Left colon (tissue), 2 donors: ENCODE results near the gene MPRIP. TPM values are rescaled to one million over a fixed set of nuclear protein-coding genes. Genes with fewer than 3 reads are reported as not detected.
"Not testable (repeated sequence)": the region's sequence is repeated elsewhere in the genome, so short reads cannot be mapped to it uniquely, and the experiment has no call there.

Source experiments
- ATAC-seq: fragments of 200-7000 bp; cut with Tn5 transposase; one replicate; pipeline ENCODE4 v1.9.1; 2020; ENCODE audit warnings: mild to moderate bottlenecking, moderate library complexity
- DNase-seq, 2 donors: peaks; one replicate each; pipeline ENCODE4 v3.0.0-alpha.2; 2020
- intact Hi-C, 2 donors: fragments of 100-400 bp; cut with DNase I in 1 of 2; cut with micrococcal nuclease in 1 of 2; formaldehyde crosslinking; loops; one replicate each; pipeline versions ENCODE4 v1.11.2 to v1.14.0; 2022; cut with DNase I, micrococcal nuclease
- total RNA-seq, 2 donors: library from RNA; stranded (reverse); fragmentation: NEBNext Ultra II Directional; extraction: Animal tissue kit (Norgen Biotek cat#: 25700); gene quantifications; one replicate each; pipeline ENCODE4 v1.2.1, GENCODE V29; 2021
- donor health status: DM: no; HTN: no; CAD: no.
- donor health status: DM: yes; HTN: yes; CAD: no.

Gene MPRIP
- total RNA-seq, 2 donors from 2014 or later, result 160 to 169 TPM

GRCh38 chr17:17008621-17009397 is 33.4 kb upstream of the MPRIP start:
- intact Hi-C loops, result loop anchor here in 1 of 2 donors (10.0 kb wide), 1 partner anchor 116 kb away; no protein-coding TSS in a partner anchor
- peak in 1 of 2 donors; percentile 5 for DNase-seq
- not testable (repeated sequence) for ATAC-seq

GRCh38 chr17:17009972-17010371 is 32.3 kb upstream of the MPRIP start:
- DNase-seq, result not testable (repeated sequence)
- ATAC-seq, result peak; percentile 65
- intact Hi-C loops, result loop anchor here in 1 of 2 donors (10.0 kb wide), 1 partner anchor 115 kb away; no protein-coding TSS in a partner anchor

- peak; percentile 57 for ATAC-seq
- DNase-seq, intact Hi-C loops: not testable (repeated sequence)
Observed at GRCh38 chr17:17010545-17011034, 31.7 kb upstream of the MPRIP start.

DNA sequence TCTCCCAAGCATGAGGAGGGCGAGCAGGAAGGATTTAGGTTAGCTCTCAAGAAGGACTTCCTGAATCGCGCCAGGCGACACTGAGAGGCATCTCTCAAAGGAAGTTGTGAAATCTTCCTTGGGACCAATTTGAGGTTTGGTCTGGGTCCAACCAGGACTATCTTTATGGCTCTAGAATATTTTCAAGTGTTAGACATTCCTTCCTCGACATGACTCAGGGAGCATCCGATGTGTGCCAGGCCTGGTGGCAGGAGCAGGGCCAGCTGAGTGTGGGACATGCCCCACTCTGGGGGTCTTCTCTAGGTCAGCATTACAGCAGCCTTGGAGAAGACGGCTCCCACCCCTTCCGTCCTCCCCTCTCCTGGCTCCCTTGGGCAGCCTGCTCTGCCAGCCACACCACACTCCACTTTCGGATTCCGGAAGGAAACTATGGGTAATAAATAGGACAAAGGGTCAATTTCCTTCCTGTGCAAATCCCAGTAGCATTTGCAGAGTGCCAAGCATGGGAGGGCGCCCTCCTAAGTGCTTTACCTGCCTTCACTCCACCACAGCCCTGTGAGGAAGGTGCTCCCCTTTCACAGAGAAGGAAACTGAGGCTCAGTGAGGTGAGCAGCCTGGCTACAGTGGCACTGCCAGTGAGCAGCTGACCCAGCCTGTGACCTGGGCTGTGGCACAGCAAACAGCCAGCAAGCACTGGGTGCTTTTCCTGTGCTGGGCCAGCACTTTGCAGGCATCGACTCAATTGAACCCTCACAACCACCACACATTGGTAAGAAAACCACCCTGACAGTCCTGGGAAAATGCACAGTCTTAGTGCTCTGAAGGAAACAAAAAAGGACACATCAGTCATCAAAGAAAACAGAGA is 31.0 kb upstream of the MPRIP start:
- peak; percentile 77 for ATAC-seq
- intact Hi-C loops, DNase-seq: not testable (repeated sequence)

DNA sequence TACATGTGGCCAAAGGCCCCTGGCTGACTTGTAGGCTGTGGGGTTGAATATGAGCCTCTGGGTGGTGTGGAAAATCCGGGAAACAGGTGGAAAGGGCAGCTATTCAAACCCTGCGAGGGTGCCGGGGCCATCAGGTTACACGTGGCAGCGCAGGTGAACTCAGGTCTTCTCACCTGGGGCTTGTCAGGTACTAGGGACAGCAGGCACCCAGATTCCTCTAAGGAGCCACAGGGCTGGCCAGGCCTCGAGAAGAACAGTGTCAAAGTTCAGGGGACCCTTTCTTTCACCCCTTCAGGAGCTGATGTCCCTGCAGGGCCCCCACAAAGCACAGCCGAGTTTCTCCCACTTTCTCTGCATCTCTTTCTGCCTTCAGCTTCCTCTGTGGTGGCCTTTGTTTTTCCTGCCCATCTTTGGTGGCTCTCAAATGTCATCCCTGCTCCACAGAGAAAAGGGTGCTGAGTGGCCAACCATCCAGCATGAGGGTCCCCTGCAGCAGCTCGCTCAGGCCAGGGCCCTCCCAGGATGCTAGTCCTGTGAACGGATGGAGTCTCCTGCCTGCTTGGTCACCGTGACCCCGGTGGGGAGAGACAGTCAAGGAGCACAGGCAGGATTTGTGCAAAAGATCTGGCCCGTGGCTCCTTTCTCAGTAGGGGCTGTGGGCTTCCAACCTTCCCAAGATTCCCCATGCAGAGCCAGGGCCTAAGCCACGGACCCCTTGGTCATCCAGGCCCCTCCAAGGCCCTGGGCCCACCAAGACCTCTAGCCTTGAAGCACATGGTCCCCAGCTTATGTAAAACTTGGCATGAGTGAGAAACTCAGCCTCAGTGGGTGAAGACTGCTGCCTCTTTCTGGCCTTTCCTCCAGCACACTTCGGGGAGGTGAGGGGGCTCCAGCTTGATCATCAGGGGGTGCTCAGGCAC is 28.2 kb upstream of the MPRIP start:
- DNase-seq, ATAC-seq, intact Hi-C loops: not testable (repeated sequence)

DNA sequence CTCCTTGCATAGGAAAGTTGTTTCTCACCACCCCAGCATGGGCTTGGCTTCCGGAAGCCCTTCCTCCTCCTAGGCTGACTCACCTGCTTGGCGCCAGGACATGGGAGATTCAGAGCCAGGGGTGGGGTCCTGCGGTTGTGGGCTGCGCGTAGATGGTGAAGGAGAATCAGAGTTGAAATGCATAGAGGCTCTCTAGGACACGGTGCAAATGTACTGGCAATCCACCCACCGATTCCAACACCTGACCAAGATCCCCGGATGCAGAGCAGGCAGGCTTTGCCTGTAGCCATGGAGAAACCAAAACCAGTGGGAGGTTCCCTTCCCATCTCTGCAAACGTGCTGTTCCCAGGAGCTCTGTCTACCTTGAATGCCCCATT is 27.5 kb upstream of the MPRIP start:
- ATAC-seq, DNase-seq, intact Hi-C loops: not testable (repeated sequence)

- no peak for DNase-seq
- intact Hi-C loops, result no loop called here
- ATAC-seq, result no peak
Observed at GRCh38 chr17:17015230-17015629, 27.0 kb upstream of the MPRIP start.

- intact Hi-C loops, DNase-seq: not testable (repeated sequence)
- ATAC-seq, result peak; percentile 28
Observed at GRCh38 chr17:17016199-17017197, 25.8 kb upstream of the MPRIP start.

- intact Hi-C loops, result no loop called here
- no peak for ATAC-seq
Observed at GRCh38 chr17:17017343-17018014, 24.8 kb upstream of the MPRIP start.

DNA sequence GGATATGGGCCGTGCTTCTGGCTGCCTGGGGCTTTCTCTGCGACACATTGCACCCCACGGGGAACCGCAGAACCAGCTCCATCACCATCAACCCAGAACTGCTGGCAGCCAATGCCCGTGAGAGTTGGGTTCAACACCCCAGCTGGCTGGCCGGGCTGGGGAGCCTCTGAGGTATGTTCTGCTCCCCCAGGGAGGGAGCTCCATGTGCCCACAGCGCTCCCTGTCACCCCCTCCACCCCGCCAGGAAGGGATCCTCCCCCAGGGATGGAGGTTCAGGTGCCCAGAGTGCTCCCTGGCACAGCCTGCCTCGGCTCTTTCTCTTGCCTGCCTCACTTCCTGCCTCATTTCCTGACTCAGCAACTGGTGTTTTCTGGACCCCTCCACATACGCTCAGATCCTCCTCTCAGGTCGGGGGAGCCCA is 24.2 kb upstream of the MPRIP start:
- ATAC-seq (no peak), DNase-seq (no peak)
- intact Hi-C loops, result no loop called here

More at GRCh38 chr17:17017343-17018014, 24.8 kb upstream of the MPRIP start:
- DNase-seq, result no peak

DNA sequence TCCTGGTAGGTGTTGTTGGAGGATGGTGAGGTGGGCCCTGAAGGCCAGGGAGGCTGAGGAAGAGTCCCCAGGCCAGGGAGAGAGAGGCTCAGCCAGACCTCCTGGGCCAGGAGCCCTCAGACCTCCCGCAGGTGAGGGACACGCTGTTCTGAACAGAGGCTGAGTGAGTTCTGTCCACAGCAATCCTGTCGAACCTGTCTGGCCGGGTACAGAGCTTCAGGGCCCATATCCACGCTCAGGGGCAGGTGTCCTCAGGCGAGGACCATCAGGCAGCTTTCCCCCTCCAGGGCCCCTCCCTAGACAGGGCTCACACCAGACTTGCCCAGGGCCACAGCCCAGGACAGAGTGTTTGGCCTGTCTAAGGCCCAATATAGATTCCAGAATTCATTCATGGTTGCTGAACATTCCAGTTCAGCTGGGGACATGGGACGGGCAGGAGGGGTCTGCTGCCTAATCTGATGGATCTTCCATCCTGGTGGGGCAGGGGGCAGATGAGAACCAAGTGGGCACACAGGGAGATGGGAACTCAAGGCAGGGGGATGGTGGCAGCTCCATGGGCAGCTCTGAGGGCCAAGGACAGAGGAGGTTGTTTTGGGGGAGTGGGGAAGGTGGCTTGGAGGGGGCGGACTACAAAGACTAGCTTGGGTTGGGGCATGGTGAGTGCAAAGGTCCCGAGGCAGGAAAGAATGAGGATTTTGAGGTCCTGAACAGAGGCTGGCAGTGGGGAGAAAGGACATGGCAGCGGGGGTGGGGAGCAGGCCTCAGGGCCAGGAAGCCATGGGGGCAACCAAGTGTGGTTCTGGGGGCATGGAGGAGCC is 23.4 kb upstream of the MPRIP start:
- DNase-seq (peak in 1 of 2 donors; percentile 32), ATAC-seq (peak; percentile 38)
- intact Hi-C loops, result no loop called here

- DNase-seq, result no peak
Observed at GRCh38 chr17:17019430-17019762, 22.9 kb upstream of the MPRIP start.

GRCh38 chr17:17019891-17020456 is 22.3 kb upstream of the MPRIP start:
- intact Hi-C loops, result no loop called here
- DNase-seq, result no peak
- no peak for ATAC-seq

More at GRCh38 chr17:17019430-17019762, 22.9 kb upstream of the MPRIP start:
- ATAC-seq, result no peak
- intact Hi-C loops, result no loop called here

- no peak for ATAC-seq
- DNase-seq, result no peak
- intact Hi-C loops, result no loop called here
Observed at GRCh38 chr17:17020821-17021193, 21.4 kb upstream of the MPRIP start.

- intact Hi-C loops, result no loop called here
- peak; percentile 76 for ATAC-seq
- peak in 1 of 2 donors; percentile 35 for DNase-seq
Observed at GRCh38 chr17:17021194-17021863, 20.9 kb upstream of the MPRIP start.
